Left ventricle myocardium inferior (tissue), 1 donor: Measurements from ENCODE around the gene PEDS1. TPM values are rescaled to one million over a fixed set of nuclear protein-coding genes. Genes with fewer than 3 reads are reported as not detected.
A peak's percentile ranks its signal among the peaks of the same experiment; 100 is the strongest.

Experiments used
- DNase-seq: peaks from one replicate; pipeline ENCODE4 v3.0.0-alpha.2; 2020
- H3K27ac ChIP-seq: fragments of 200-600 bp; replicated peaks from 2 replicates; pipeline ENCODE4 v1.8.0; 2021
- H3K27me3 ChIP-seq: fragments of 200-600 bp; 2 replicates; pipeline ENCODE4 v1.8.0; 2021; ENCODE audit warnings: low read depth
- H3K36me3 ChIP-seq: fragments of 200-600 bp; 2 replicates; pipeline ENCODE4 v1.8.0; 2021
- H3K4me1 ChIP-seq: fragments of 200-600 bp; 2 replicates; pipeline ENCODE4 v1.8.0; 2021
- H3K4me3 ChIP-seq: fragments of 200-600 bp; 2 replicates; pipeline ENCODE4 v1.8.0; 2021; ENCODE audit warnings: mild to moderate bottlenecking, moderate library complexity
- H3K9me3 ChIP-seq: fragments of 200-600 bp; replicated peaks from 2 replicates; pipeline ENCODE4 v1.8.0; 2021
- CTCF ChIP-seq: fragments of 200-600 bp; IDR thresholded peaks from 2 replicates; pipeline ENCODE4 v1.8.0; 2021; ENCODE audit warnings: antibody characterized with exemption, mild to moderate bottlenecking, borderline replicate concordance
- intact Hi-C: fragments of 100-400 bp; cut with micrococcal nuclease; formaldehyde crosslinking; loops from one replicate; pipeline ENCODE4 v1.11.0; 2022
- total RNA-seq: library from RNA; stranded (reverse); fragmentation: NEBNext Ultra II Directional; extraction: Animal tissue kit (Norgen Biotek cat#: 25700); gene quantifications from one replicate; pipeline ENCODE4 v1.2.1, GENCODE V29; 2021
- donor health status: DM: no; HTN: yes; CAD: no; lungs with severe emphysema.

The PEDS1 gene
- total RNA-seq, 1 donor from 2014 or later = 17.3 TPM

GRCh38 chr20:50112512-50113419, 40.8 kb downstream of the PEDS1 start, which contains the start of gene UBE2V1:
Gene UBE2V1, minus strand, starts transcription at chr20:50113150. Its CDS starts 22 bp downstream, at chr20:50113128.
- no peaks in the 10 kb centered on the region for H3K9me3 ChIP-seq
- H3K4me1 ChIP-seq = peaks cover 85% of the 10 kb centered on the region
- H3K36me3 ChIP-seq = no peaks in the 10 kb centered on the region
- TF ChIP-seq CTCF = peak; percentile 40
- peak within 1 kb of the TSS; percentile 99 for H3K27ac ChIP-seq
- DNase-seq = peak; percentile 92
- H3K4me3 ChIP-seq = peak within 1 kb of the TSS; percentile 99
- H3K27me3 ChIP-seq = no peaks in the 10 kb centered on the region
- intact Hi-C loops = no loop called here

- no peak for TF ChIP-seq CTCF
- peak overlapping the region; percentile 99 for H3K4me3 ChIP-seq
- peaks cover 93% of the 10 kb centered on the region for H3K4me1 ChIP-seq
- H3K9me3 ChIP-seq = no peaks in the 10 kb centered on the region
- no peaks in the 10 kb centered on the region for H3K36me3 ChIP-seq
- intact Hi-C loops = no loop called here
- H3K27ac ChIP-seq = peak overlapping the region; percentile 99
- H3K27me3 ChIP-seq = no peaks in the 10 kb centered on the region
- no peak for DNase-seq
These were observed 41.6 kb downstream of the PEDS1 start for GRCh38 chr20:50111829-50112495.

GRCh38 chr20:50111120-50111828, 42.2 kb downstream of the PEDS1 start:
- intact Hi-C loops = no loop called here
- H3K36me3 ChIP-seq = no peaks in the 10 kb centered on the region
- no peaks in the 10 kb centered on the region for H3K27me3 ChIP-seq
- H3K4me1 ChIP-seq = peaks cover 96% of the 10 kb centered on the region
- TF ChIP-seq CTCF = no peak
- H3K4me3 ChIP-seq = peak overlapping the region; percentile 99
- H3K27ac ChIP-seq = peak overlapping the region; percentile 99
- DNase-seq = no peak
- H3K9me3 ChIP-seq = no peaks in the 10 kb centered on the region

GRCh38 chr20:50110141-50111047, 43.1 kb downstream of the PEDS1 start:
- intact Hi-C loops = no loop called here
- Histone ChIP-seq H3K4me3 (peak overlapping the region; percentile 99), H3K9me3 (no peaks in the 10 kb centered on the region), H3K27ac (peak overlapping the region; percentile 99), H3K36me3 (no peaks in the 10 kb centered on the region), H3K27me3 (no peaks in the 10 kb centered on the region), H3K4me1 (peaks cover 98% of the 10 kb centered on the region)
- no peak for TF ChIP-seq CTCF
- no peak for DNase-seq
